ENCODE measurements around the gene ADGRG6. TPM values are rescaled to one million over a fixed set of nuclear protein-coding genes. Genes with fewer than 3 reads are reported as not detected.

The ADGRG6 gene
- total and polyA plus RNA-seq, 3 experiments from 2014 or later = 0.35 to 0.97 TPM; not detected in 1

- Mint-ChIP-seq H3K27ac (no peak overlapping the region), H3K9me3 (no peaks in the 10 kb centered on the region), H3K36me3 (no peaks in the 10 kb centered on the region), H3K4me3 (peak overlapping the region in 5 of 7 donors; percentile 3 to 76 (median 47)), H3K4me1 (peaks cover 2 to 13% (median 10%) of the 10 kb centered on the region in 3 donors), H3K27me3 (peaks cover 18 to 35% of the 10 kb centered on the region in 2 donors)
- no peaks in the 10 kb centered on the region for H3K27me3 ChIP-seq (ENCODE audit: insufficient read depth, low read length, poor library complexity, severe bottlenecking)
- H3K9me3 ChIP-seq (ENCODE audit: low read length) = no peaks in the 10 kb centered on the region
- H3K4me1 ChIP-seq (ENCODE audit: insufficient read depth, low read length) = no peaks in the 10 kb centered on the region
- POLR2A ChIA-PET = no interaction called here
- peak overlapping the region; percentile 20 for H3K4me3 ChIP-seq (ENCODE audit: low read length)
- CTCF ChIA-PET = interaction anchor here (2.0 kb wide), 1 partner anchor 70 kb away, joined by 6 read pairs; no protein-coding TSS in a partner anchor
- H3K27ac ChIP-seq (ENCODE audit: low read depth, low read length) = no peak overlapping the region
- DNase-seq = no peak
- H3K36me3 ChIP-seq (ENCODE audit: insufficient read depth, low read length) = no peaks in the 10 kb centered on the region
Measured at GRCh38 chr6:142302421-142303175, 791 bp downstream of the ADGRG6 start.

- Mint-ChIP-seq H3K36me3 (no peaks in the 10 kb centered on the region), H3K27me3 (peaks cover 18 to 35% of the 10 kb centered on the region in 2 donors), H3K4me3 (no peak overlapping the region), H3K4me1 (peaks cover 2 to 13% (median 10%) of the 10 kb centered on the region in 3 donors), H3K9me3 (no peaks in the 10 kb centered on the region), H3K27ac (no peak overlapping the region)
- Histone ChIP-seq H3K27ac (ENCODE audit: low read depth, low read length) (no peak overlapping the region), H3K4me1 (ENCODE audit: insufficient read depth, low read length) (no peaks in the 10 kb centered on the region), H3K36me3 (ENCODE audit: insufficient read depth, low read length) (no peaks in the 10 kb centered on the region), H3K9me3 (ENCODE audit: low read length) (no peaks in the 10 kb centered on the region), H3K27me3 (ENCODE audit: insufficient read depth, low read length, poor library complexity, severe bottlenecking) (no peaks in the 10 kb centered on the region), H3K4me3 (ENCODE audit: low read length) (no peak overlapping the region)
- CTCF ChIA-PET = no interaction called here
- no peak for DNase-seq
- POLR2A ChIA-PET = no interaction called here
Measured at GRCh38 chr6:142303176-142303533, 1.3 kb downstream of the ADGRG6 start.

GRCh38 chr6:142304241-142304640, 2.4 kb downstream of the ADGRG6 start:
- H3K9me3 Mint-ChIP-seq = no peaks in the 10 kb centered on the region
- Histone ChIP-seq H3K27ac (ENCODE audit: low read depth, low read length) (no peak overlapping the region), H3K4me3 (ENCODE audit: low read length) (no peak overlapping the region), H3K4me1 (ENCODE audit: insufficient read depth, low read length) (no peaks in the 10 kb centered on the region), H3K36me3 (ENCODE audit: insufficient read depth, low read length) (no peaks in the 10 kb centered on the region), H3K9me3 (ENCODE audit: low read length) (no peaks in the 10 kb centered on the region), H3K27me3 (ENCODE audit: insufficient read depth, low read length, poor library complexity, severe bottlenecking) (no peaks in the 10 kb centered on the region)
- peaks cover 18 to 35% of the 10 kb centered on the region in 2 donors for H3K27me3 Mint-ChIP-seq
- ChIA-PET CTCF (no interaction called here), POLR2A (interaction anchor here (0.6 kb wide), 1 partner anchor 64 kb away, joined by 3 read pairs; no protein-coding TSS in a partner anchor)
- H3K4me3 Mint-ChIP-seq = no peak overlapping the region
- DNase-seq = no peak
- H3K4me1 Mint-ChIP-seq = peaks cover 2 to 13% (median 10%) of the 10 kb centered on the region in 3 donors
- no peaks in the 10 kb centered on the region for H3K36me3 Mint-ChIP-seq
- no peak overlapping the region for H3K27ac Mint-ChIP-seq

- no peak overlapping the region for H3K27ac Mint-ChIP-seq
- no peak overlapping the region for H3K4me3 Mint-ChIP-seq
- Histone ChIP-seq H3K27me3 (ENCODE audit: insufficient read depth, low read length, poor library complexity, severe bottlenecking) (no peaks in the 10 kb centered on the region), H3K4me1 (ENCODE audit: insufficient read depth, low read length) (no peaks in the 10 kb centered on the region), H3K4me3 (ENCODE audit: low read length) (no peak overlapping the region), H3K9me3 (ENCODE audit: low read length) (no peaks in the 10 kb centered on the region), H3K36me3 (ENCODE audit: insufficient read depth, low read length) (no peaks in the 10 kb centered on the region), H3K27ac (ENCODE audit: low read depth, low read length) (no peak overlapping the region)
- peaks cover 0 to 1% (median 0%) of the 10 kb centered on the region in 5 donors for H3K9me3 Mint-ChIP-seq
- POLR2A ChIA-PET = no interaction called here
- H3K27me3 Mint-ChIP-seq = peaks cover 11 to 30% of the 10 kb centered on the region in 2 donors
- DNase-seq = no peak
- CTCF ChIA-PET = no interaction called here
- peaks cover 0 to 10% (median 5%) of the 10 kb centered on the region in 3 donors for H3K4me1 Mint-ChIP-seq
- no peaks in the 10 kb centered on the region for H3K36me3 Mint-ChIP-seq
Measured at GRCh38 chr6:142306736-142307135, 4.9 kb downstream of the ADGRG6 start.

- CTCF ChIA-PET = no interaction called here
Measured at GRCh38 chr6:142307963-142308748, 6.3 kb downstream of the ADGRG6 start.

GRCh38 chr6:142309426-142309825, 7.6 kb downstream of the ADGRG6 start:
- Mint-ChIP-seq H3K36me3 (no peaks in the 10 kb centered on the region), H3K4me3 (no peak overlapping the region), H3K4me1 (no peaks in the 10 kb centered on the region), H3K9me3 (peaks cover 0 to 1% (median 0%) of the 10 kb centered on the region in 5 donors), H3K27me3 (peaks cover 7 to 22% of the 10 kb centered on the region in 2 donors), H3K27ac (no peak overlapping the region)
- Histone ChIP-seq H3K9me3 (ENCODE audit: low read length) (no peaks in the 10 kb centered on the region), H3K4me3 (ENCODE audit: low read length) (no peak overlapping the region), H3K4me1 (ENCODE audit: insufficient read depth, low read length) (no peaks in the 10 kb centered on the region), H3K27me3 (ENCODE audit: insufficient read depth, low read length, poor library complexity, severe bottlenecking) (no peaks in the 10 kb centered on the region), H3K27ac (ENCODE audit: low read depth, low read length) (no peak overlapping the region), H3K36me3 (ENCODE audit: insufficient read depth, low read length) (no peaks in the 10 kb centered on the region)
- no peak for DNase-seq
- CTCF ChIA-PET = no interaction called here
- POLR2A ChIA-PET = no interaction called here

More at GRCh38 chr6:142307963-142308748, 6.3 kb downstream of the ADGRG6 start:
- POLR2A ChIA-PET = interaction anchor here (0.6 kb wide), 1 partner anchor 44 kb away, joined by 5 read pairs; no protein-coding TSS in a partner anchor
- Histone ChIP-seq H3K27me3 (ENCODE audit: insufficient read depth, low read length, poor library complexity, severe bottlenecking) (no peaks in the 10 kb centered on the region), H3K36me3 (ENCODE audit: insufficient read depth, low read length) (no peaks in the 10 kb centered on the region), H3K27ac (ENCODE audit: low read depth, low read length) (no peak overlapping the region), H3K4me1 (ENCODE audit: insufficient read depth, low read length) (no peaks in the 10 kb centered on the region), H3K9me3 (ENCODE audit: low read length) (no peaks in the 10 kb centered on the region), H3K4me3 (ENCODE audit: low read length) (no peak overlapping the region)
- peaks cover 0 to 1% (median 0%) of the 10 kb centered on the region in 5 donors for H3K9me3 Mint-ChIP-seq
- H3K4me1 Mint-ChIP-seq = no peaks in the 10 kb centered on the region
- no peak overlapping the region for H3K4me3 Mint-ChIP-seq
- no peaks in the 10 kb centered on the region for H3K36me3 Mint-ChIP-seq
- DNase-seq = no peak
- no peak overlapping the region for H3K27ac Mint-ChIP-seq
- peaks cover 7 to 20% of the 10 kb centered on the region in 2 donors for H3K27me3 Mint-ChIP-seq

- no peak for DNase-seq
- Histone ChIP-seq H3K27ac (ENCODE audit: low read depth, low read length) (no peak overlapping the region), H3K9me3 (ENCODE audit: low read length) (no peaks in the 10 kb centered on the region), H3K4me1 (ENCODE audit: insufficient read depth, low read length) (no peaks in the 10 kb centered on the region), H3K27me3 (ENCODE audit: insufficient read depth, low read length, poor library complexity, severe bottlenecking) (no peaks in the 10 kb centered on the region), H3K36me3 (ENCODE audit: insufficient read depth, low read length) (no peaks in the 10 kb centered on the region), H3K4me3 (ENCODE audit: low read length) (no peak overlapping the region)
- H3K36me3 Mint-ChIP-seq = no peaks in the 10 kb centered on the region
- H3K9me3 Mint-ChIP-seq = peaks cover 0 to 1% (median 0%) of the 10 kb centered on the region in 5 donors
- no peaks in the 10 kb centered on the region for H3K4me1 Mint-ChIP-seq
- no peak overlapping the region for H3K27ac Mint-ChIP-seq
- ChIA-PET POLR2A (no interaction called here), CTCF (no interaction called here)
- H3K4me3 Mint-ChIP-seq = no peak overlapping the region
- peaks cover 0 to 14% of the 10 kb centered on the region in 2 donors for H3K27me3 Mint-ChIP-seq
Measured at GRCh38 chr6:142313284-142313683, 11.5 kb downstream of the ADGRG6 start.

- no peaks in the 10 kb centered on the region for H3K36me3 ChIP-seq (ENCODE audit: insufficient read depth, low read length)
- DNase-seq = no peak
- Mint-ChIP-seq H3K4me1 (no peaks in the 10 kb centered on the region), H3K36me3 (no peaks in the 10 kb centered on the region), H3K4me3 (no peak overlapping the region), H3K27me3 (peaks cover 1 to 8% of the 10 kb centered on the region in 2 donors), H3K9me3 (no peaks in the 10 kb centered on the region), H3K27ac (no peak overlapping the region)
- no peaks in the 10 kb centered on the region for H3K9me3 ChIP-seq (ENCODE audit: low read length)
- H3K27ac ChIP-seq (ENCODE audit: low read depth, low read length) = no peak overlapping the region
- ChIA-PET POLR2A (no interaction called here), CTCF (no interaction called here)
- H3K4me1 ChIP-seq (ENCODE audit: insufficient read depth, low read length) = no peaks in the 10 kb centered on the region
- H3K27me3 ChIP-seq (ENCODE audit: insufficient read depth, low read length, poor library complexity, severe bottlenecking) = no peaks in the 10 kb centered on the region
- H3K4me3 ChIP-seq (ENCODE audit: low read length) = no peak overlapping the region
Measured at GRCh38 chr6:142316791-142317368, 15.1 kb downstream of the ADGRG6 start.
